K562 (cell line): Measurements from ENCODE around the gene PRPS1L1. TPM values are rescaled to one million over a fixed set of nuclear protein-coding genes. Genes with fewer than 3 reads are reported as not detected.

ENCODE experiments used
- AFF4 ChIP-seq: sonication (generic); formaldehyde crosslinking; IDR thresholded peaks from 2 replicates; pipeline ENCODE4 v1.8.0; 2023; ENCODE audit warnings: mild to moderate bottlenecking, missing genetic modification reagents
- BDP1 ChIP-seq: IDR thresholded peaks from 3 replicates; pipeline ENCODE4 v1.6.1; 2011; ENCODE audit not compliant: insufficient read length, insufficient read depth
- C11orf30 ChIP-seq: fragments of 450-650 bp; IDR thresholded peaks from 2 replicates; pipeline ENCODE4 v1.6.1; 2016; ENCODE audit warnings: low read depth, mild to moderate bottlenecking
- CSDE1 ChIP-seq, 2 experiments: fragments of 450-650 bp; IDR thresholded peaks; 2 replicates each; pipeline ENCODE4 v1.6.1; 2016; ENCODE audit warnings: mild to moderate bottlenecking in 1 of 2
- EHMT2 ChIP-seq: fragments of 450-650 bp; IDR thresholded peaks from 2 replicates; pipeline ENCODE4 v1.6.1; 2018; ENCODE audit warnings: antibody characterized with exemption
- HBP1 ChIP-seq: fragments of 450-650 bp; formaldehyde crosslinking; IDR thresholded peaks from 2 replicates; pipeline ENCODE4 v1.4.0; 2022; ENCODE audit warnings: missing genetic modification characterization
- IRF9 ChIP-seq: fragments of 450-650 bp; IDR thresholded peaks from 2 replicates; pipeline ENCODE4 v1.6.1; 2016; ENCODE audit warnings: missing biosample characterization, missing genetic modification characterization
- KLF1 ChIP-seq: fragments of 450-650 bp; IDR thresholded peaks from 2 replicates; pipeline ENCODE4 v1.6.1; 2016; ENCODE audit warnings: missing genetic modification characterization, missing compliant biosample characterization
- TEAD2 ChIP-seq: fragments of 450-650 bp; IDR thresholded peaks from 2 replicates; pipeline ENCODE4 v1.6.1; 2016; ENCODE audit warnings: missing genetic modification characterization, control low read depth, missing compliant biosample characterization
- ZNF316 ChIP-seq: fragments of 450-650 bp; IDR thresholded peaks from 2 replicates; pipeline ENCODE4 v1.6.1; 2016
- polyA plus RNA-seq, 8 experiments: library from polyadenylated mRNA; depleted of rRNA in 4 of 8; stranded (reverse) in 5 of 8; unstranded in 3 of 8; fragments of >200 nt; fragmentation: Nextera tagmentation in 2 of 8; fragmentation: Illumina TruSeq in 1 of 8; extraction: Ambion mirVana in 2 of 8; extraction: Trizol in 1 of 8; gene quantifications; 2 replicates each; pipeline versions ENCODE4 v1.2.1 to v1.2.3, GENCODE V29; 2011 to 2014; ENCODE audit warnings: inconsistent platforms in 1 of 8, missing spikeins in 1 of 8
- total RNA-seq, 7 experiments: library from RNA; depleted of rRNA in 6 of 7; stranded (reverse); fragments of >200 nt in 6 of 7; fragmentation: Illumina TruSeq in 2 of 7; extraction: Trizol in 2 of 7; gene quantifications; 2 replicates each; pipeline versions ENCODE4 v1.2.1 to v1.2.3, GENCODE V29; 2011 to 2021; ENCODE audit warnings: low replicate concordance in 1 of 7

The PRPS1L1 gene
- total and polyA plus RNA-seq, 9 of the 15 experiments (the other 6 are each of a cell fraction or from before 2014, with no cell fraction given) = 0.07 to 0.10 (median 0.08) TPM; not detected in 6

- TF ChIP-seq IRF9 (tag) (no peak), CSDE1 (IDR thresholded peaks at IDR 0.05) (no peak), ZNF316 (peak; percentile 62; the same call in 1 of the 2 replicates), HBP1 (no peak), KLF1 (tag) (no peak), EHMT2 (no peak), C11orf30 (peak; percentile 47; the same call in 1 of the 2 replicates), TEAD2 (no peak), AFF4 (no peak), BDP1 (no peak)
Observed at GRCh38 chr7:18053177-18053928, 25.7 kb upstream of the PRPS1L1 start (continued).
